ENCODE results near the gene PITPNM3.
"Not testable (repeated sequence)": the region's sequence is repeated elsewhere in the genome, so short reads cannot be mapped to it uniquely, and the experiment has no call there.

PITPNM3 gene

DNA sequence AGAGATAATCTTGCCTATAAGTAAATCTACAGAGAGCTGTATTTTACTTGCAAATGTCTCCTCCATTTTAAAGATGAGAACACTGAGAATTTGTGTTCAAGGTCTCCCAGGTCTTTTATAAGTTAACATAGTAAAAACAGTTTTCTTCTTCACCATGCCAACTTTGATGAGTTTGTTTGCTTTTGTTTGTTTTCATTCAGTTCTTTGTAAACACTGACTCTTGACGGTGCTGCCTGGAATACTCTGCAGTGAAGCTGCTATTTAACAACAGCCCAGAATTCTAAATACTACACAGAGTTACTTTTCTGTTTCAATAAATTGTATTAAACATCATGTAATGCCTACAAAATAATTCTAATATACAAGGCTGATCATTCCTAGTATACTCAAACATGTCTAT is 41.4 kb upstream of the PITPNM3 start:
- H3K9me3 ChIP-seq = no peaks in the 10 kb centered on the region
- H3K27me3 ChIP-seq = no peaks in the 10 kb centered on the region
- TF ChIP-seq, protein P1, sequence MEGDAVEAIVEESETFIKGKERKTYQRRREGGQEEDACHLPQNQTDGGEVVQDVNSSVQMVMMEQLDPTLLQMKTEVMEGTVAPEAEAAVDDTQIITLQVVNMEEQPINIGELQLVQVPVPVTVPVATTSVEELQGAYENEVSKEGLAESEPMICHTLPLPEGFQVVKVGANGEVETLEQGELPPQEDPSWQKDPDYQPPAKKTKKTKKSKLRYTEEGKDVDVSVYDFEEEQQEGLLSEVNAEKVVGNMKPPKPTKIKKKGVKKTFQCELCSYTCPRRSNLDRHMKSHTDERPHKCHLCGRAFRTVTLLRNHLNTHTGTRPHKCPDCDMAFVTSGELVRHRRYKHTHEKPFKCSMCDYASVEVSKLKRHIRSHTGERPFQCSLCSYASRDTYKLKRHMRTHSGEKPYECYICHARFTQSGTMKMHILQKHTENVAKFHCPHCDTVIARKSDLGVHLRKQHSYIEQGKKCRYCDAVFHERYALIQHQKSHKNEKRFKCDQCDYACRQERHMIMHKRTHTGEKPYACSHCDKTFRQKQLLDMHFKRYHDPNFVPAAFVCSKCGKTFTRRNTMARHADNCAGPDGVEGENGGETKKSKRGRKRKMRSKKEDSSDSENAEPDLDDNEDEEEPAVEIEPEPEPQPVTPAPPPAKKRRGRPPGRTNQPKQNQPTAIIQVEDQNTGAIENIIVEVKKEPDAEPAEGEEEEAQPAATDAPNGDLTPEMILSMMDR (IDR thresholded peaks at IDR 0.05) = no peak
- H3K4me1 ChIP-seq (ENCODE audit: control insufficient read depth in 1 of 2, insufficient read depth in 1 of 2, low read depth in 1 of 2, low read length in 1 of 2) = peaks cover 27 to 31% of the 10 kb centered on the region in 2 experiments
- peaks cover 27% of the 10 kb centered on the region for H3K36me3 ChIP-seq
- peak overlapping the region; percentile 92 for H3K27ac ChIP-seq
- no peak overlapping the region for H3K4me3 ChIP-seq (ENCODE audit: low read depth in 1 of 2, low read length in 1 of 2)

DNA sequence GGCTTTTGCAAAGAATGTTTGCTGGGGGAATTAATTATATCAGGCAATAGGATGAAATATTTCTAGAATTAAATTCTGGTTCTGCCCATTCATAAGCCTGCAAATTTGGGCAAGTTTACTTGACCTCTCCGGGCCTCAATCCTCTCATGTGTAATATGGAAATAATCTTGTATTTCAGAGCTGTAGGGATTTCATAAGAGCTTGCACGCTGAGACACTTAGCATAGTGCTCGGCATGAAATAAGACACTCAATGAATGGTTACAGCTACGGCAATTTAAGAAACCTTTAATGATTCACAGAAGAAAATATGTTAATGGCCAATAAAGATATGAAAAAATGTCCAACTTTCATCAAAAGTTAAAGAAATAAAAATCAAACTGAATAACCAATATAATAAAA is 40.6 kb upstream of the PITPNM3 start:
- H3K36me3 ChIP-seq = peaks cover 27% of the 10 kb centered on the region
- no peaks in the 10 kb centered on the region for H3K9me3 ChIP-seq
- H3K27ac ChIP-seq = no peak overlapping the region
- H3K4me1 ChIP-seq (ENCODE audit: control insufficient read depth in 1 of 2, insufficient read depth in 1 of 2, low read depth in 1 of 2, low read length in 1 of 2) = peaks cover 27 to 31% of the 10 kb centered on the region in 2 experiments
- TF ChIP-seq, protein P1 (IDR thresholded peaks at IDR 0.05) = no peak
- H3K27me3 ChIP-seq = no peaks in the 10 kb centered on the region
- H3K4me3 ChIP-seq (ENCODE audit: low read depth in 1 of 2, low read length in 1 of 2) = no peak overlapping the region

DNA sequence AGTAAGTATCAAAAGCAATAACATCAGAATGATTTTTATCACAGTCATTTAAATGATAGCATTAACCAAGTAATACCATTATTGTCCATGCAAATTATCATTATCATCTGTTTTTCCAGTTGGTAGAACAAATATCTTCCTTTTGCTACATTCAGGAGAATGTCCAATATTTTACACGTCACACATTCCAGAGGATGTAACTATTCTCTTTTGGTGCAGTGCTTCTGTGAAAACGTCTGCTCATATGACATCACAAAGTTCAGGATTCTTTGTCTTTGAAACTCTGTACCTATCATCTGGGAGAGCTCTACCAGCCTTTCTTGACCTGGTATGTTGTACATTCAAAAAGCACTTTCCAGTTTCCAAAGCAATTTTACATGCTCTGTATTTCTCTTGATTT is 40.2 kb upstream of the PITPNM3 start:
- Histone ChIP-seq H3K9me3 (no peaks in the 10 kb centered on the region), H3K27me3 (no peaks in the 10 kb centered on the region), H3K36me3 (peaks cover 27% of the 10 kb centered on the region), H3K27ac (no peak overlapping the region), H3K4me3 (ENCODE audit: low read depth in 1 of 2, low read length in 1 of 2) (no peak overlapping the region), H3K4me1 (ENCODE audit: control insufficient read depth in 1 of 2, insufficient read depth in 1 of 2, low read depth in 1 of 2, low read length in 1 of 2) (peaks cover 27 to 33% of the 10 kb centered on the region in 2 experiments)
- TF ChIP-seq, protein P1 (IDR thresholded peaks at IDR 0.05) = no peak

DNA sequence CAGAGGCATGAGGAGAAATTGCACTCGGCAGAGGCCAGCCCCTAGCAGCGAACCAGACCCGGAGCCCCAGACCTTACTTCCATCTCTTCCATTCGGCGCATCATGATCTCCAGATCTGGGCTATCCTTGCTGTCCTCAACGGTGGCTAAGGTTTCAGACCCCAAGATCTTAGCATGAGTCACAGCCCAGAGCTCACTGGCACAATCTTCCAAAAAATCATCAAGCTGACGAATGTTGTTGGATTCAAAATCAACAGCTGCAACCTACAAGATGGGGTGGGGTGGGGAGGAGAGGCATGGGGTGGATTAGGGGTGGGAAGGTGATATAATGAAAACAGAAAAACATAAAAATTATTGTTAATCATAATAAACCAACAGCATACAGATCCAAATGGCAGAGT is 39.7 kb upstream of the PITPNM3 start:
- TF ChIP-seq, protein P1 (IDR thresholded peaks at IDR 0.05) = no peak
- H3K4me1 ChIP-seq (ENCODE audit: control insufficient read depth in 1 of 2, insufficient read depth in 1 of 2, low read depth in 1 of 2, low read length in 1 of 2) = peaks cover 29 to 37% of the 10 kb centered on the region in 2 experiments

DNA sequence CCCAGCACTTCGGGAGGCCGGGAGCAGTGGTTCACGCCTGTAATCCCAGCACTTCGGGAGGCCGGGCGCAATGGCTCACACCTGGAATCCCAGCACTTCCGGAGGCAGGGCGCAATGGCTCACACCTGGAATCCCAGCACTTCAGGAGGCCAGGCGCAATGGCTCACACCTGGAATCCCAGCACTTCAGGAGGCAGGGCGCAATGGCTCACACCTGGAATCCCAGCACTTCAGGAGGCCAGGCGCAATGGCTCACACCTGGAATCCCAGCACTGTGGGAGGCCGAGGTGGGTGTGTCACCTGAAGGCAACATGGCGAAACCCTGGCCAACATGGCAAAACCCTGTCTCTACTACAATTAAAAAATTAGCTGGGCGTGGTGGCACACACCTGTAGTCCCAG is 37.0 kb upstream of the PITPNM3 start:
- Histone ChIP-seq H3K36me3 (peaks cover 49% of the 10 kb centered on the region), H3K4me1 (ENCODE audit: control insufficient read depth in 1 of 2, insufficient read depth in 1 of 2, low read depth in 1 of 2, low read length in 1 of 2) (peaks cover 12 to 22% of the 10 kb centered on the region in 2 experiments)
- not testable (repeated sequence) for H3K27me3 ChIP-seq; H3K4me3 ChIP-seq (ENCODE audit: low read depth in 1 of 2, low read length in 1 of 2); H3K9me3 ChIP-seq; H3K27ac ChIP-seq

More for the DNA sequence above, 39.7 kb upstream of the PITPNM3 start:
- Histone ChIP-seq H3K4me3 (ENCODE audit: low read depth in 1 of 2, low read length in 1 of 2) (no peak overlapping the region), H3K27ac (no peak overlapping the region), H3K36me3 (peaks cover 27% of the 10 kb centered on the region), H3K27me3 (no peaks in the 10 kb centered on the region), H3K9me3 (no peaks in the 10 kb centered on the region)

DNA sequence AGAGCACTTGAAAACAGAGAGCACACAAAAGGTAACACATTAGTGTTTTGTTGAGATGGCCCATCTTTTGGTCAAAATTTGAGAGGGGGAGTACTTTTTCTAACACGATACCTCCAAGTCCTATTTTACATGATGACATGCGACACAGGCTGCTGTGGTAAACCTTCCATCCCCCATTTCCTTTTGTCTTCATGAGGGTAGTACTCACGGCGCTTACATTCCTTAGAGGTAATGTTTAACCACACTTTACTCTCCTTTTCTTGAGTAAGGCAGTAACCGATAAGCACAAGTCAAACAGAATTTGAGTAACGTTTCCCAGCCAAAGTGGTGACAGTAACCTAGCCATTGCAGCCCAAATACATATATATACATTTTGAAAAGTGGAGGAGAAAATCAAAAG is 35.8 kb upstream of the PITPNM3 start:
- peaks cover 5 to 12% of the 10 kb centered on the region in 2 experiments for H3K4me1 ChIP-seq (ENCODE audit: control insufficient read depth in 1 of 2, insufficient read depth in 1 of 2, low read depth in 1 of 2, low read length in 1 of 2)
- H3K27me3 ChIP-seq = no peaks in the 10 kb centered on the region
- peak overlapping the region; percentile 41 for H3K27ac ChIP-seq
- no peak overlapping the region for H3K4me3 ChIP-seq (ENCODE audit: low read depth in 1 of 2, low read length in 1 of 2)
- no peaks in the 10 kb centered on the region for H3K9me3 ChIP-seq
- TF ChIP-seq, protein P1 (IDR thresholded peaks at IDR 0.05) = no peak
- peaks cover 53% of the 10 kb centered on the region for H3K36me3 ChIP-seq
